Measurements from ENCODE around the gene SIDT2.

DNA sequence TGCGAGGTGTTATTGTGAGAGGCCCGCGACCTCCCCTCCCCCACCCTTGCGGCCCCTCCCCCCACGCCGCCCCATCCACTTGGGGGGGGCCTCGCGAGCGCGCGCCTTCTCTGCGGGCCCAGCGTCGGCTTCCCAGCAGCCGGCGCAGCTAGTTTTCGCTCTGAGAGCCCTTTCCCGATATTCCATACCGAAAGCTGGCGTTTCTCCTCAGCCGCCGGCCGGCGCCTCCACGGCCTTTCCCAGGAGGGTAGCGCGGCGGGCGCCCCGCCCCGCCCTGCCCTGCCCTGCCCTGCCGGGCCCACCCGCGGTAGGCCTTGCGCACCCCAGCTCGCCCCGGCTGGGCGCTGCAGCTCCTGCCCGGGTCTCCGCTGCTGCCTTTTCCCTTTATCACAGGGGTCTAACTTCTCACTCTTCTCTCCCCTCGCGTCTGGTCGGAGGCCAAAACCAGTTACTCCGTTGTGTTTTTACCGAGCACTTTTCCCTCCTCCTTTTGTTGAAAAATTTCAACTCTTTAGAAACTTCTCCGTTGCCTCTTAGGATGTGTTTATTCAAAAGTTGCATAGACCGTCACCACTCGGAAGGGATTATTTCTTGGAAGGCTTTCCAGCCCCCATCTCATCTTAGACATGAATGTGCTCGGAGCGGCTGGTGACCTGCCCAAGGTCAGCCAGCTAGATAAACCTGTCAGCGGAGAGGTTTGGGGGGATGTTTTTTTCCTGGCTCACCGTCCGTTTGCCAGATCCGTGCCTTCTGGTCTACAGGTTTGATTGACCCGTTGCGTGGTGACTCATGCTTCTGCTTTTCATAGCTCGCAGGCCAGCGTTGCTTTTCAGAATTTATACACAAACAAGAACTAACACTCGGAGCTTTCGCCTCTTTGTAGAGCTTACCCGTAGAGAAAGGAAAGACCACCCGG lies 33.8 kb upstream of the SIDT2 start:
- TF ChIP-seq PHF8 (conservative IDR thresholded peaks at IDR 0.05; ENCODE audit: low read depth, low read length), result no peak
- TF ChIP-seq JUN (IDR thresholded peaks at IDR 0.05; ENCODE audit: low read depth, low read length), result no peak
- 0 out of 2 replicates have a peak, but pooled peaks have one; percentile 6 for TF ChIP-seq POLR2AphosphoS5 (IDR thresholded peaks at IDR 0.05; ENCODE audit: low read depth, low read length)
- no peak for TF ChIP-seq RFX5 (IDR thresholded peaks at IDR 0.05; ENCODE audit: borderline replicate concordance, low read depth, low read length)
- 0 out of 2 replicates have a peak, but pooled peaks have one; percentile 3 for TF ChIP-seq YY1 (IDR thresholded peaks at IDR 0.05; ENCODE audit: low read depth, low read length)
- TF ChIP-seq, protein P1, sequence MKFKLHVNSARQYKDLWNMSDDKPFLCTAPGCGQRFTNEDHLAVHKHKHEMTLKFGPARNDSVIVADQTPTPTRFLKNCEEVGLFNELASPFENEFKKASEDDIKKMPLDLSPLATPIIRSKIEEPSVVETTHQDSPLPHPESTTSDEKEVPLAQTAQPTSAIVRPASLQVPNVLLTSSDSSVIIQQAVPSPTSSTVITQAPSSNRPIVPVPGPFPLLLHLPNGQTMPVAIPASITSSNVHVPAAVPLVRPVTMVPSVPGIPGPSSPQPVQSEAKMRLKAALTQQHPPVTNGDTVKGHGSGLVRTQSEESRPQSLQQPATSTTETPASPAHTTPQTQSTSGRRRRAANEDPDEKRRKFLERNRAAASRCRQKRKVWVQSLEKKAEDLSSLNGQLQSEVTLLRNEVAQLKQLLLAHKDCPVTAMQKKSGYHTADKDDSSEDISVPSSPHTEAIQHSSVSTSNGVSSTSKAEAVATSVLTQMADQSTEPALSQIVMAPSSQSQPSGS (IDR thresholded peaks at IDR 0.05; ENCODE audit: low read length), result no peak
- TF ChIP-seq POLR2A (IDR thresholded peaks at IDR 0.05; ENCODE audit: control extremely low read depth in 1 of 2, low read depth in 2 of 2, low read length in 2 of 2), result peak in 1 of 2 experiments; percentile 40; a peak in 1 of 3 replicates
- no peak for TF ChIP-seq CTCF (IDR thresholded peaks at IDR 0.05; ENCODE audit: control extremely low read depth in 1 of 3, insufficient read depth in 1 of 3, low read depth in 1 of 3, low read length in 3 of 3)
- no peak for TF ChIP-seq HDAC6 (IDR thresholded peaks at IDR 0.05; ENCODE audit: low read depth, low read length)

Measured in H1 (cell line).